SU-DHL-6 (cell line): Measurements from ENCODE around the gene FANCC.

ENCODE experiments used
- H2AFZ ChIP-seq: fragments of 200-600 bp; sonication (generic); 2 replicates; pipeline ENCODE4 v1.6.1; 2014; ENCODE audit warnings: low read depth, mild to moderate bottlenecking, moderate library complexity, mixed read lengths, antibody characterized with exemption, low read length; ENCODE audit not compliant: severe bottlenecking
- H3F3A ChIP-seq: fragments of 200-600 bp; shearing (Covaris generic); 2 replicates; pipeline ENCODE4 v1.6.0; 2016; ENCODE audit warnings: antibody characterized with exemption, mild to moderate bottlenecking; ENCODE audit not compliant: insufficient read depth
- H3K27ac ChIP-seq: fragments of 200-600 bp; sonication (generic); 2 replicates; pipeline ENCODE4 v1.5.1; 2016; ENCODE audit warnings: low read depth, mild to moderate bottlenecking, low read length, moderate library complexity, mixed read lengths
- H3K27me3 ChIP-seq: fragments of 200-600 bp; sonication (generic), shearing (Covaris generic); 2 replicates; pipeline ENCODE4 v1.6.0; 2014; ENCODE audit warnings: mild to moderate bottlenecking, low read length
- H3K36me3 ChIP-seq: fragments of 200-600 bp; sonication (generic); 2 replicates; pipeline ENCODE4 v1.6.1; 2014; ENCODE audit warnings: mild to moderate bottlenecking, low read length, mixed read lengths
- H3K4me2 ChIP-seq: fragments of 300-600, 200-600 bp; shearing (Covaris generic), sonication (generic); 2 replicates; pipeline ENCODE4 v1.6.0; 2014; ENCODE audit warnings: low read length, low read depth, mild to moderate bottlenecking; ENCODE audit not compliant: poor library complexity, severe bottlenecking
- H3K4me3 ChIP-seq: fragments of 200-600 bp; sonication (generic); 2 replicates; pipeline ENCODE4 v1.5.1; 2014; ENCODE audit warnings: antibody characterized with exemption, low read length, mild to moderate bottlenecking, mixed read lengths; ENCODE audit not compliant: insufficient read depth, poor library complexity, severe bottlenecking
- H3K79me2 ChIP-seq: fragments of 200-600 bp; sonication (generic); 2 replicates; pipeline ENCODE4 v1.6.1; 2014; ENCODE audit warnings: mild to moderate bottlenecking, low read length, moderate library complexity; ENCODE audit not compliant: insufficient read depth
- H3K9ac ChIP-seq: fragments of 200-600 bp; sonication (generic); 2 replicates; pipeline ENCODE4 v1.7.0; 2014; ENCODE audit warnings: mild to moderate bottlenecking, low read length
- H3K9me2 ChIP-seq: fragments of 200-600 bp; sonication (generic); replicated peaks from 2 replicates; pipeline ENCODE4 v1.6.1; 2014; ENCODE audit warnings: low read length; ENCODE audit not compliant: insufficient read depth
- H3K9me3 ChIP-seq: fragments of 200-600 bp; sonication (generic); 2 replicates; pipeline ENCODE4 v1.6.1; 2014; ENCODE audit warnings: low read length, mixed read lengths; ENCODE audit not compliant: insufficient read depth
- H4K20me1 ChIP-seq: fragments of 200-600 bp; sonication (generic); 2 replicates; pipeline ENCODE4 v1.6.1; 2014; ENCODE audit warnings: low read depth, mild to moderate bottlenecking, antibody characterized with exemption, low read length, moderate library complexity, mixed read lengths
- EZH2phosphoT487 ChIP-seq: fragments of 200-600 bp; sonication (generic), shearing (Covaris generic); conservative IDR thresholded peaks from 2 replicates; pipeline ENCODE4 v1.6.1; 2018; ENCODE audit warnings: mild to moderate bottlenecking, antibody characterized with exemption, low read length, moderate library complexity, mixed read lengths
- TF ChIP-seq, protein P1 (sequence below): fragments of 200-600 bp; sonication (generic); IDR thresholded peaks from one replicate; pipeline ENCODE4 v1.5.1; 2017; ENCODE audit warnings: antibody characterized with exemption, mild to moderate bottlenecking, low read length, moderate library complexity; ENCODE audit not compliant: insufficient read depth, poor library complexity, severe bottlenecking

The FANCC gene

DNA sequence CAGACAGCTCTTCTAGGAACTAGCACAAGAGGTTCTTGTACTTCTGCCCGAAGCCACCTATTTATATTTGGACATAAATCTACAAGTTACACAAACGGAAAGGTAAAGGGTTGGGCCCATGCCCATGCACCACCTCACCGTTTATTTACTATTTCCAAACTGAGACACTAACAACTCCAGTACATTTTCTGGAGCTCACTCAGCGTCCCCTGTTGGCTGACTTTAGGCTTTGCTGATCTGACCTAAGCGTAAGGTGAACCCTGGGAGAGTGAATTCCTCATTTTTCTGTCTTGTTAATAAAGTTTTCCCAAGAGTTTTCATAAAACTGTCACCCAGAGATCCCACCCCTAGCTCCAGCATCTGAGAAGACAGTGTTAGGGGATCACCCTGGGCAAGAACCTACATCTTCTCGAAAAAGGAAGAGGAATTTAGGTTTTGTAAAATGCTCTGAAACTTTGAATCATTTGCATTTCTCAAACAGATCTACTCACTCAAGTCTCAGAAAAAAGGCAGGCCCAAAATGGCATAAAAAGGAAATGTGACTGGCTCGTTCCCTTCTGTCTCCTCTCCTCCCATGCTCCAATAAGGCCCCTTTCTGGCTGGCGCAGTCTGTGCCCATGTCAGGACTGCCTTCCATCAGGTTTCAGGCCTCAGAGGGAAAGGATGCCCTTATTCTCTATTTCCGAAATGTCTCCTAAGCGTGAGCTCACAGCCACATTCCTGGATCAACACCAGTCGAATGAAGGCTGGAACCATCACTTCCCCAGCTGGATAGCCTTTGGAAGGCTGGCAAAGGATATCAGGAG, 201.3 kb downstream of the FANCC start:
- H2AFZ ChIP-seq: no peak overlapping the region
- TF ChIP-seq, protein P1, sequence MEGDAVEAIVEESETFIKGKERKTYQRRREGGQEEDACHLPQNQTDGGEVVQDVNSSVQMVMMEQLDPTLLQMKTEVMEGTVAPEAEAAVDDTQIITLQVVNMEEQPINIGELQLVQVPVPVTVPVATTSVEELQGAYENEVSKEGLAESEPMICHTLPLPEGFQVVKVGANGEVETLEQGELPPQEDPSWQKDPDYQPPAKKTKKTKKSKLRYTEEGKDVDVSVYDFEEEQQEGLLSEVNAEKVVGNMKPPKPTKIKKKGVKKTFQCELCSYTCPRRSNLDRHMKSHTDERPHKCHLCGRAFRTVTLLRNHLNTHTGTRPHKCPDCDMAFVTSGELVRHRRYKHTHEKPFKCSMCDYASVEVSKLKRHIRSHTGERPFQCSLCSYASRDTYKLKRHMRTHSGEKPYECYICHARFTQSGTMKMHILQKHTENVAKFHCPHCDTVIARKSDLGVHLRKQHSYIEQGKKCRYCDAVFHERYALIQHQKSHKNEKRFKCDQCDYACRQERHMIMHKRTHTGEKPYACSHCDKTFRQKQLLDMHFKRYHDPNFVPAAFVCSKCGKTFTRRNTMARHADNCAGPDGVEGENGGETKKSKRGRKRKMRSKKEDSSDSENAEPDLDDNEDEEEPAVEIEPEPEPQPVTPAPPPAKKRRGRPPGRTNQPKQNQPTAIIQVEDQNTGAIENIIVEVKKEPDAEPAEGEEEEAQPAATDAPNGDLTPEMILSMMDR: no peak
- no peak for TF ChIP-seq EZH2phosphoT487
- no peaks in the 10 kb centered on the region for H3K27me3 ChIP-seq
- no peak overlapping the region for H3K9ac ChIP-seq
- H3K4me3 ChIP-seq: no peak overlapping the region
- no peak overlapping the region for H3K27ac ChIP-seq
- no peak overlapping the region for H3K4me2 ChIP-seq
- H4K20me1 ChIP-seq: no peaks in the 10 kb centered on the region
- H3K9me3 ChIP-seq: no peaks in the 10 kb centered on the region
- H3F3A ChIP-seq: no peaks in the 10 kb centered on the region
- no peaks in the 10 kb centered on the region for H3K36me3 ChIP-seq
- no peaks in the 10 kb centered on the region for H3K9me2 ChIP-seq
- no peaks in the 10 kb centered on the region for H3K79me2 ChIP-seq

DNA sequence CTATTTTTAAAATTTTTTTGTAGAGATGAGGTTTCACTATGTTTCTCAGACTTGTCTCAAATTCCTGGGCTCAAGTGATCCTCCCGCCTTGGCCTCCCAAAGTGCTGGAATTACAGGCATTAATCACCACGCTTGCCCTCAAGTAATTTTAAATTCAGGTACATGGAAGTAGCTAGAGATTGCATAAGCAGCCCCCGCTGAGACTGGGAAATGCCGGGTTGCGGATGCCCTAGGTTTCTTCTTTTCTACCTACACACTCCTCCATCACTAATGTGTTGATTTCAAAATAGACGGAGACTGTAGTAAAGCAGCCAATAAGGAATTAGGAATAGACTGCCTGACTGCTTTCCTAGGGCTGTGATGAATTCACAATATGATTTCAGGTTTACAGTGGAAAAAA, 202.4 kb downstream of the FANCC start:
- Histone ChIP-seq H3K9me3 (no peaks in the 10 kb centered on the region), H3K4me2 (no peak overlapping the region), H3K27ac (no peak overlapping the region), H3K9ac (no peak overlapping the region), H4K20me1 (no peaks in the 10 kb centered on the region), H3K9me2 (no peaks in the 10 kb centered on the region), H3K4me3 (no peak overlapping the region), H2AFZ (no peak overlapping the region), H3K36me3 (no peaks in the 10 kb centered on the region), H3K79me2 (no peaks in the 10 kb centered on the region), H3K27me3 (no peaks in the 10 kb centered on the region), H3F3A (no peaks in the 10 kb centered on the region)
- TF ChIP-seq EZH2phosphoT487: no peak
- TF ChIP-seq, protein P1: no peak

DNA sequence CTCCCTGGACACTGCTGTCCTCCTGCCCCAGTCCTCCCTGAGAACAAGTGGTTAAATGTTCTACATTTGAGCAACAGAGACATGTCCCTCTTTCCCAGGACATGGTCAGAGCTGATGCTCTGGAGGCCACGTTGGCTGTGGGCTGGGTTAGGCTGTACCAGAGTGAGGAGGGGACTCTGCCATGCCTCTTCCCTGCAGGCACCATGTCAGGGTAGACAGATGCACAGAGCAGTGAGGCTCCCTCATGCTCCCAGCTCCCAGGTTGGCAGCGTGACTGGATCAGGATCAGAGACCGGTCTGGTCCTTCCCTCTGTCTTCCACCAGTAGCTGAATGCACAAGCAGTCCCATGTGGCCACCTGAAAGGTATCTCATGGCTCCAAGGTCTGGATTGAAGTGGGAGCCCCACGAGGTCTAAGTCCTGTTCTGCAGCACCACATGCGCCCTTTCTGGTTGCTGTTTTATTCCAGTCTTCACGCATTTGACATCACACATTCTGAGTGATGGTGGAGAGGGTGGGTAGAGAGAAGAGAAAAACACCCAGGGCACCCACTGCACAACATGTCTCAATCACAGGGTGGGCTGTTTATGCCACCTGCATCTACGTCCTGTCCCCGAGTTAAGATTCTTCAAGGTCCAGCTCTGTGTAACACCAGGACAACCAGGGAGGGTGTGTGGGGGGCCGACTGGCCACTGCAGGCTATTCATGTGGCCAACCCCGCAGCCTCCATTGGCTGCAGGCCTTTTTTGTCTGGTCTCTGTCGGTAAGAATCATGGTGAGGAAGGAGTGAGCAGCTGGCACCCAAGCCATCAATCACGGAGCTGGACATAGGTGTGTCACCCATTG, 204.9 kb downstream of the FANCC start:
- Histone ChIP-seq H3K9me2 (no peaks in the 10 kb centered on the region), H3K9ac (no peak overlapping the region), H3K27me3 (no peaks in the 10 kb centered on the region), H3K36me3 (no peaks in the 10 kb centered on the region), H3K4me2 (no peak overlapping the region), H3K4me3 (no peak overlapping the region), H3K79me2 (no peaks in the 10 kb centered on the region), H3K9me3 (no peaks in the 10 kb centered on the region), H3F3A (no peaks in the 10 kb centered on the region), H4K20me1 (no peaks in the 10 kb centered on the region), H3K27ac (no peak overlapping the region), H2AFZ (no peak overlapping the region)
- TF ChIP-seq, protein P1: no peak
- TF ChIP-seq EZH2phosphoT487: no peak
